Endothelial cell of umbilical vein (primary cell): ENCODE measurements around the gene MYO1G.

Experiments
- FOS ChIP-seq: IDR thresholded peaks from 2 replicates; pipeline ENCODE4 v1.6.1; 2011; ENCODE audit warnings: mild to moderate bottlenecking, low read length, moderate library complexity, borderline replicate concordance; ENCODE audit not compliant: insufficient read depth
- TF ChIP-seq, protein P1 (sequence below), 2 donors: IDR thresholded peaks; 1 replicate in 1 of 2; 2 replicates in 1 of 2; pipeline ENCODE4 v1.5.1; 2011; ENCODE audit warnings: low read length in 2 of 2, mild to moderate bottlenecking in 2 of 2, moderate library complexity in 2 of 2, control low read depth in 1 of 2, inconsistent platforms in 1 of 2, low read depth in 1 of 2; ENCODE audit not compliant: insufficient read depth in 1 of 2; ENCODE audit errors: extremely low read depth in 1 of 2

DNA sequence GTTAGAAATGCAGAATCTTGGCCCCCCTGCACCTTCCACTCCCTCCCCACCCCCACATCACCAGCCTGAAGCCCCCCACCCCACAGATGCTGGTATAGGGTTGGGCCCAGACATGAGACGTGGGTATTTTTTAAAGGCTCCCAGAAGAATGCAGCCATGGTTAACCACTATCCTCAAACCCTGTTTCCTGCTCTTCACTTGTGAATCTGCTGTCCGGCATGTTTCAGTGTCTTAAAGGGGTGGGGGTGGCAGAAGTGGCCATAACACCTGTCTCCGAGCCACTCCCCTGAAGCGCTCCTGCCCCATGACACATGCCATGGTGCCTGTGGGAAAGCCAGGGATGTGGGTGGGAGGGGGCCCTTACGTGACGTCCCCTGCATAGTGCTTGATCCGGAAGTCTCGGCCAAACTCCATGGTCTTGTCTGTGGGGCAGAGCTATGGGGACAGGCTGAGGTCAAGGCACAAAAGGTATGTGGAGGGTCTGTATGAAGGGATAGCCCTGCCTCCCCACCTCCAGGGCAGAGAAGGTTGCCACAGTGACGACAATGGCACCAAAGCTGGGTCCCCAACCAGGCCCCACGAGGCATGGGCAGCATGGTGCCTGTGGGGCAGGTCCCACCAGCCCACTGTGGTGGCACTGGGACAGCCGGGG is 9.6 kb downstream of the MYO1G start:
- TF ChIP-seq, protein P1, sequence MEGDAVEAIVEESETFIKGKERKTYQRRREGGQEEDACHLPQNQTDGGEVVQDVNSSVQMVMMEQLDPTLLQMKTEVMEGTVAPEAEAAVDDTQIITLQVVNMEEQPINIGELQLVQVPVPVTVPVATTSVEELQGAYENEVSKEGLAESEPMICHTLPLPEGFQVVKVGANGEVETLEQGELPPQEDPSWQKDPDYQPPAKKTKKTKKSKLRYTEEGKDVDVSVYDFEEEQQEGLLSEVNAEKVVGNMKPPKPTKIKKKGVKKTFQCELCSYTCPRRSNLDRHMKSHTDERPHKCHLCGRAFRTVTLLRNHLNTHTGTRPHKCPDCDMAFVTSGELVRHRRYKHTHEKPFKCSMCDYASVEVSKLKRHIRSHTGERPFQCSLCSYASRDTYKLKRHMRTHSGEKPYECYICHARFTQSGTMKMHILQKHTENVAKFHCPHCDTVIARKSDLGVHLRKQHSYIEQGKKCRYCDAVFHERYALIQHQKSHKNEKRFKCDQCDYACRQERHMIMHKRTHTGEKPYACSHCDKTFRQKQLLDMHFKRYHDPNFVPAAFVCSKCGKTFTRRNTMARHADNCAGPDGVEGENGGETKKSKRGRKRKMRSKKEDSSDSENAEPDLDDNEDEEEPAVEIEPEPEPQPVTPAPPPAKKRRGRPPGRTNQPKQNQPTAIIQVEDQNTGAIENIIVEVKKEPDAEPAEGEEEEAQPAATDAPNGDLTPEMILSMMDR (IDR thresholded peaks at IDR 0.05; ENCODE audit: extremely low read depth in 1 of 2, insufficient read depth in 1 of 2, low read depth in 1 of 2, low read length in 2 of 2) = no peak
- no peak for TF ChIP-seq FOS
